ENCODE results near the gene LEF1.

The LEF1 gene

GRCh38 chr4:108149588-108150380, 18.9 kb downstream of the LEF1 start:
- no peak for TF ChIP-seq GATA2 (IDR thresholded peaks at IDR 0.05; ENCODE audit: low read depth, low read length)
- no peak for TF ChIP-seq GATA3 (IDR thresholded peaks at IDR 0.05; ENCODE audit: low read depth, low read length)

GRCh38 chr4:108148316-108148715, 20.4 kb downstream of the LEF1 start:
- TF ChIP-seq GATA2 (IDR thresholded peaks at IDR 0.05; ENCODE audit: low read depth, low read length) (no peak), GATA3 (IDR thresholded peaks at IDR 0.05; ENCODE audit: low read depth, low read length) (no peak)

- TF ChIP-seq GATA3 (IDR thresholded peaks at IDR 0.05; ENCODE audit: low read depth, low read length): no peak
- no peak for TF ChIP-seq GATA2 (IDR thresholded peaks at IDR 0.05; ENCODE audit: low read depth, low read length)
Observed at GRCh38 chr4:108146819-108147218, 21.9 kb downstream of the LEF1 start.

DNA sequence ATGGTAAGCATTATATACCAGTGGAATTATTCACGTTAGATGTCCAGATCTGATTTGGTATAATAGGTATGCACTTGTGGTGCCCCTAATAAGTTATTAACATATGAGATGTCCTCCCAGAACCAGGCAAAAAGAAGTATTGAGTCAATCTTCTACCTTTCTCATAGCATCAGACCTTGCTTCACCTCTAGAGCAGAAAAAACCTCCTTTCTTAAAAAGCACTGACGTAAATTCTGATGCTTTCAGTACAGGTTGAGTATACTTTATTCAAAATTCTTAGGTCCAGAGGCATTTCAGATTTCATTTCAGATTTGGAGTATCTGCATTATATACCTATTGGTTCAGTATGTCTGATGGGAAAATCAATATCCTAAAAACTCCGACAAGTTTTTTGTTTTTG, 22.4 kb downstream of the LEF1 start:
- TF ChIP-seq GATA3 (IDR thresholded peaks at IDR 0.05; ENCODE audit: low read depth, low read length) (no peak), GATA2 (IDR thresholded peaks at IDR 0.05; ENCODE audit: low read depth, low read length) (no peak)

DNA sequence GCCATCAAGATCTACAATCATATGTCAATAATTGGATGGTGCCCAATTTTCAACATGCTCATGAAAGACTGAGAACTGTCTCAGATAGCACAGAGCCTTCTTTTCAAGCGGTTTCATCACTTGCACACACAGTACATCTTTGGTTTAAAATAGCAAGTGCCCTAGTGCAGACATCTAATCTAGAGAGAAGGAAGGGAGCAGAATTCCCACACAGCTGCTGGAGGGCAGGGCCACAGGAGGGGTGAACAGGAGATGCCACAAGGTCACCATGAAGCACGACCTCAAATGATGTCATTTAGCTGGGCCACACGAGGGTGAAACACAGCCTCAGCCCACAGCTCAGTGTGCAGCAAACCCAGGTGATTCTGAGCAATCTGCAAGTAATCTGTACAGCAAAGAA, 24.3 kb downstream of the LEF1 start:
- TF ChIP-seq GATA3 (IDR thresholded peaks at IDR 0.05; ENCODE audit: low read depth, low read length) (no peak), GATA2 (IDR thresholded peaks at IDR 0.05; ENCODE audit: low read depth, low read length) (no peak)

GRCh38 chr4:108143515-108143914, 25.2 kb downstream of the LEF1 start:
- TF ChIP-seq GATA2 (IDR thresholded peaks at IDR 0.05; ENCODE audit: low read depth, low read length) (no peak), GATA3 (IDR thresholded peaks at IDR 0.05; ENCODE audit: low read depth, low read length) (no peak)

- TF ChIP-seq GATA3 (IDR thresholded peaks at IDR 0.05; ENCODE audit: low read depth, low read length): no peak
- TF ChIP-seq GATA2 (IDR thresholded peaks at IDR 0.05; ENCODE audit: low read depth, low read length): no peak
Observed at GRCh38 chr4:108142870-108143269, 25.9 kb downstream of the LEF1 start.

DNA sequence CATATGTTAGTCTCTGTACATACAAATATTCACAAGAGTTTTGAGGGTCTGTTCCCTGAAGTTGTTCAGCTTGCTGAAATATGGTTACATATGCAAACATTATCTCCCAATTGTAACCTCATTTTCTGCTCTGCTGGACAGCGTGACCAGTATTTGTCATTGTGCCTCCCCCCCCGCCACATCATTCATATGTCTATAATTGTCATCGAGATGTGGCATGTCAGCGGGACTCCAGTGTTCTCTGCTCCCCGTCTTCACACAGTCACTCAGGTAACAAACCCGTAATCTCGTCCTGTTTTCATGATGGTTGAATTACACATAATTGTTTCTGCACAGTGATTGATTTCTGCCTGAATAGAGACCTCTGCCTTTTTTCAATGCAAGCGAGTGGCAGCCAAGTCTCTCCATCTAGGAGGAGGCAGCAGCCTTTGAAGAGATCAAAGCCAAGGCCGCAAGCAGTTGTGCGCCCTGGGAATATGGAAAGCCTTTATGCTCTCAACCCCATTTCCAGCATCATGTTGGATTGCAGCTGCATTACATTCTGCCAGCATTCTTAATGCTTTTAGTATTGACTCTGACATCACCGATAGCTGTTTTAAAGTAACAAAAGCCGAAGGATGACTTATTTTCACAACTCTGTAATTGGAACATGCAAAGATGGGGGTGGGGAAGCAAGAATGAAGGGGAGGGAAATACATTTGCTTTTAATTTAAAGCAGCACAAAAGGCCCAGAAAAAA, 27.4 kb downstream of the LEF1 start:
- TF ChIP-seq GATA2 (IDR thresholded peaks at IDR 0.05; ENCODE audit: low read depth, low read length) (no peak), GATA3 (IDR thresholded peaks at IDR 0.05; ENCODE audit: low read depth, low read length) (no peak)

DNA sequence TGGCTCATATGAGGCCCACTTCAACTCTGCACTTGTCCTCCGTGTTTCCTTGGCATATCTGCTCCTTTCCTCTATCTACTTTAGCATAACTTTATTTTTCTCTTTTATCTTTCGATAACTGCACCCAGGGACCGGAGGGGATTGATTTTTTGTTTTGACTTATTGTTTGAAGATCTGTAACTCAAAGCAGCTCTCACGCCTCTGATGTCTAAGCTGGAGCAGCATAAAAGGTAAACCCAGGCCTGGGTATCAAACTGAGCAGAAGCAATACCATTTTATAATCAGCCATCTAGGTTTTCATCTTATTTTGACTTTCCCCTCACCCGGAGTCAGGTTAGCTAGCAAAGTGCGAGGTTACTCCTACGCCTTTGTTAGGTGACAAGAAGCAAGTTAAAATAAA, 28.4 kb downstream of the LEF1 start:
- no peak for TF ChIP-seq GATA2 (IDR thresholded peaks at IDR 0.05; ENCODE audit: low read depth, low read length)
- TF ChIP-seq GATA3 (IDR thresholded peaks at IDR 0.05; ENCODE audit: low read depth, low read length): no peak

DNA sequence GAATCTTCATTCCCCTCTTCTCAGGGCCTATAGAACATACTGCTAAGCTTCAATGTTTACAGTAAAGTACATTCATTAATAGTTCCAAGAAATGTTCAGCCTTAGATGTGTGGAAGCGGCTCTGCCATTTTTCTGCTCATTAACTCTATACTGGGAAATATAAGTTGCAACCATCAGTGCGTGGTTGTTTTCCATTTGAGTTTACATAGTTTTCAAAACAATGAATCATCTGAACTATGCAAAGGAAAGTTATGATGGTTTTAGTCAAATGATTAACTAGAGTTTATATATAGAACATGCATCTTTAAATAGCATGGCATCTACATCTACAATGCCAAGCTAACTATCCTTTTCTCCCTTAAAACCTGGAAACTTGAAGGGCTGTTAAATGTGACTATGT, 29.6 kb downstream of the LEF1 start:
- TF ChIP-seq GATA2 (IDR thresholded peaks at IDR 0.05; ENCODE audit: low read depth, low read length): no peak
- TF ChIP-seq GATA3 (IDR thresholded peaks at IDR 0.05; ENCODE audit: low read depth, low read length): no peak

- TF ChIP-seq GATA2 (IDR thresholded peaks at IDR 0.05; ENCODE audit: low read depth, low read length) (no peak), GATA3 (IDR thresholded peaks at IDR 0.05; ENCODE audit: low read depth, low read length) (no peak)
Observed at GRCh38 chr4:108135549-108136209, 33.1 kb downstream of the LEF1 start.

DNA sequence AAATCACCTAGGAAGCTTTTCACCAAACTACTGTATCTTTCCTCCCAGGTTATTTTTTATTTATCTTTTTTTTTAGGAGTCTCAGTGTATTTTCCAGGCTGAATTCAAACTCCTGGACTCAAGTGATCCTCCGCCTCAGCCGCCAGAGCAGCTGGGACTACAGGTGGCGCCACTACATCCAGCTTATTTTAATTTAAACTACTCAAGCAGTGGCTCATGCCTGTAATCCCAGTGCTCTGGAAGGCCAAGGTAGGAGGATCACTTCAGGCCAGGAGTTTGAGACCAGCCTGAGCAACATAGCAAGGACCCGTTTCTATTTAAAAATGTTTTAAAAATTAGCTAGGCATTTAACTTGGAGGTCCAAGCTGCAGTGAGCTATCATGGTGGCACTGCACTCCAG, 37.8 kb downstream of the LEF1 start:
- TF ChIP-seq GATA2 (IDR thresholded peaks at IDR 0.05; ENCODE audit: low read depth, low read length): no peak
- no peak for TF ChIP-seq GATA3 (IDR thresholded peaks at IDR 0.05; ENCODE audit: low read depth, low read length)

- no peak for TF ChIP-seq GATA2 (IDR thresholded peaks at IDR 0.05; ENCODE audit: low read depth, low read length)
- no peak for TF ChIP-seq GATA3 (IDR thresholded peaks at IDR 0.05; ENCODE audit: low read depth, low read length)
Observed at GRCh38 chr4:108129196-108129595, 39.5 kb downstream of the LEF1 start.

DNA sequence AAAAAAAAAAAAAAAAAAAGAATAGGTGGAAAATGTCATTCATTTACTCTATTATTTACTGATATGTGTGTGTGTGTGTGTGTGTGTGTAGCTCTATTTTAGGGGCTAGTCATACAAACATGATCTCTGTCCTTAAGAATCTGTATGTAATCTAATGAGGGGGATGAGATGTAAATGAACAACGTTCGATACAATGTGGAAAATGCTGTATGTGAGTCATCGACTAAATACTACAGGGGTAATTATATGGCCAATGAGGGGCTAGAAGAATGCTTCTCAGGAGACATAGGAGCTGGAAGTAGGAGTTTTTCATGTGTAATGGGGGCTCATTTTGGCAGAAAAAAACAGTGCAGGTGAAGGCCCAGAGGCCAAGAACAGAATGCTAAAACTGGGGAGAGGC, 41.9 kb downstream of the LEF1 start:
- no peak for TF ChIP-seq GATA3 (IDR thresholded peaks at IDR 0.05; ENCODE audit: low read depth, low read length)
- no peak for TF ChIP-seq GATA2 (IDR thresholded peaks at IDR 0.05; ENCODE audit: low read depth, low read length)
